HL-60 (cell line): ENCODE results near the gene DBNL.

Experiments used
- DNase-seq, 2 experiments: peaks; one replicate each; pipeline ENCODE4 v3.0.0-alpha.2; 2010 to 2020; ENCODE audit warnings: low read depth in 1 of 2, low spot score in 1 of 2
- H3K27ac ChIP-seq: fragments of 250-450 bp; sonication (Bioruptor Pico); replicated peaks from 2 replicates; pipeline ENCODE4 v1.5.1; 2020; ENCODE audit warnings: mild to moderate bottlenecking, moderate library complexity
- H3K27me3 ChIP-seq: fragments of 250-450 bp; sonication (Bioruptor Pico); 2 replicates; pipeline ENCODE4 v1.5.1; 2021; ENCODE audit warnings: mild to moderate bottlenecking, moderate library complexity; ENCODE audit not compliant: insufficient read depth, poor library complexity, severe bottlenecking
- H3K4me3 ChIP-seq: replicated peaks from 2 replicates; pipeline ENCODE4 v1.5.1; 2011; ENCODE audit warnings: mild to moderate bottlenecking, control low read depth, low read length; ENCODE audit not compliant: insufficient read depth
- CTCF ChIP-seq: IDR thresholded peaks from one replicate; pipeline ENCODE4 v1.5.1; 2011; ENCODE audit warnings: low read length, control low read depth, inconsistent platforms; ENCODE audit not compliant: insufficient read depth
- GABPA ChIP-seq: IDR thresholded peaks from 2 replicates; pipeline ENCODE4 v1.6.1; 2012; ENCODE audit warnings: low read depth
- POLR2AphosphoS5 ChIP-seq: IDR thresholded peaks from 2 replicates; pipeline ENCODE4 v1.6.1; 2012; ENCODE audit warnings: low read depth
- REST ChIP-seq: IDR thresholded peaks from 2 replicates; pipeline ENCODE4 v1.6.1; 2012; ENCODE audit warnings: low read depth; ENCODE audit not compliant: insufficient replicate concordance
- SPI1 ChIP-seq: IDR thresholded peaks from 2 replicates; pipeline ENCODE4 v1.6.1; 2012; ENCODE audit warnings: low read depth, mild to moderate bottlenecking, borderline replicate concordance

DBNL gene

GRCh38 chr7:44064791-44065430 lies 20.4 kb downstream of the DBNL start:
- Histone ChIP-seq H3K27ac (no peak overlapping the region), H3K4me3 (no peak overlapping the region), H3K27me3 (no peaks in the 10 kb centered on the region)
- no peak for DNase-seq
- TF ChIP-seq CTCF (no peak), SPI1 (no peak), REST (no peak), POLR2AphosphoS5 (no peak; the same call in 1 of the 2 replicates), GABPA (no peak)

GRCh38 chr7:44065431-44066110 lies 21.1 kb downstream of the DBNL start, which contains the start of gene PGAM2:
Gene PGAM2 (minus strand): TSS chr7:44065567. CDS start chr7:44065529, 38 bp downstream.
- H3K4me3 ChIP-seq = no peak within 1 kb of the TSS
- no peaks in the 10 kb centered on the region for H3K27me3 ChIP-seq
- no peak within 1 kb of the TSS for H3K27ac ChIP-seq
- TF ChIP-seq REST (no peak), POLR2AphosphoS5 (peak; percentile 65)
- peak in 1 of 2 experiments; percentile 38 for DNase-seq

- H3K4me3 ChIP-seq = no peak overlapping the region
- no peak overlapping the region for H3K27ac ChIP-seq
- DNase-seq = no peak
- no peaks in the 10 kb centered on the region for H3K27me3 ChIP-seq
- TF ChIP-seq REST (no peak), SPI1 (no peak), CTCF (no peak), GABPA (no peak), POLR2AphosphoS5 (no peak)
Measured at GRCh38 chr7:44066111-44066460, 21.6 kb downstream of the DBNL start.
